Testis (tissue), 3 donors: ENCODE results near the gene ALDH4A1. TPM values are rescaled to one million over a fixed set of nuclear protein-coding genes. Genes with fewer than 3 reads are reported as not detected.

Source experiments
- DNase-seq: peaks from one replicate; pipeline ENCODE4 v3.0.0-alpha.2; 2019
- H3K27ac ChIP-seq, 2 donors: fragments of 200-600 bp; sonication (generic); one replicate each; pipeline ENCODE4 v1.5.1; 2019
- H3K27me3 ChIP-seq: fragments of 200-600 bp; sonication (generic); one replicate; pipeline ENCODE4 v1.5.1; 2019
- H3K36me3 ChIP-seq: fragments of 200-600 bp; sonication (generic); one replicate; pipeline ENCODE4 v1.5.1; 2017; ENCODE audit warnings: low read depth; ENCODE audit errors: missing control alignments
- H3K4me1 ChIP-seq: fragments of 200-600 bp; sonication (generic); one replicate; pipeline ENCODE4 v1.5.1; 2019
- H3K4me3 ChIP-seq, 2 donors: fragments of 200-600 bp; sonication (generic); one replicate each; pipeline ENCODE4 v1.5.1; 2017 to 2019
- H3K9me3 ChIP-seq: fragments of 200-600 bp; sonication (generic); one replicate; pipeline ENCODE4 v1.5.1; 2017
- CTCF ChIP-seq, 3 experiments: fragments of 450-650 bp in 2 of 3; fragments of 200-600 bp in 1 of 3; sonication (generic) in 1 of 3; IDR thresholded peaks; one replicate each; pipeline ENCODE4 v1.5.1; 2016 to 2019; ENCODE audit warnings: antibody characterized with exemption in 3 of 3, mild to moderate bottlenecking in 2 of 3, moderate library complexity in 1 of 3
- POLR2A ChIP-seq: fragments of 450-650 bp; IDR thresholded peaks from one replicate; pipeline ENCODE4 v1.6.1; 2017; ENCODE audit warnings: antibody characterized with exemption, mild to moderate bottlenecking, moderate library complexity
- WGBS, 2 donors: methylation state at CpG; one replicate each; pipeline ENCODE4 v1.1.5; 2018; 5-methylcytosine and 5-hydroxymethylcytosine counted together
- intact Hi-C: fragments of 100-400 bp; cut with DNase I; formaldehyde crosslinking; loops from one replicate; pipeline ENCODE4 v1.15.1; 2023; ENCODE audit warnings: low total_unique reads
- polyA plus RNA-seq: library from polyadenylated mRNA; stranded (reverse); fragments of 350-450 nt; fragmentation: Illumina TruSeq; extraction: RNeasy Lipid Tissue Mini Kit (QIAGEN cat#74804); gene quantifications from one replicate; pipeline ENCODE4 v1.2.3, GENCODE V29; 2014; ENCODE audit warnings: low read depth, low replicate concordance; ENCODE audit not compliant: insufficient read depth
- total RNA-seq, 2 donors: library from RNA; depleted of rRNA; stranded (reverse); fragments of >200 nt; gene quantifications; one replicate each; pipeline ENCODE4 v1.2.3, GENCODE V29; 2016

The ALDH4A1 gene
- total and polyA plus RNA-seq, 3 donors from 2014 or later: 8.2 to 10.6 (median 9.6) TPM

DNA sequence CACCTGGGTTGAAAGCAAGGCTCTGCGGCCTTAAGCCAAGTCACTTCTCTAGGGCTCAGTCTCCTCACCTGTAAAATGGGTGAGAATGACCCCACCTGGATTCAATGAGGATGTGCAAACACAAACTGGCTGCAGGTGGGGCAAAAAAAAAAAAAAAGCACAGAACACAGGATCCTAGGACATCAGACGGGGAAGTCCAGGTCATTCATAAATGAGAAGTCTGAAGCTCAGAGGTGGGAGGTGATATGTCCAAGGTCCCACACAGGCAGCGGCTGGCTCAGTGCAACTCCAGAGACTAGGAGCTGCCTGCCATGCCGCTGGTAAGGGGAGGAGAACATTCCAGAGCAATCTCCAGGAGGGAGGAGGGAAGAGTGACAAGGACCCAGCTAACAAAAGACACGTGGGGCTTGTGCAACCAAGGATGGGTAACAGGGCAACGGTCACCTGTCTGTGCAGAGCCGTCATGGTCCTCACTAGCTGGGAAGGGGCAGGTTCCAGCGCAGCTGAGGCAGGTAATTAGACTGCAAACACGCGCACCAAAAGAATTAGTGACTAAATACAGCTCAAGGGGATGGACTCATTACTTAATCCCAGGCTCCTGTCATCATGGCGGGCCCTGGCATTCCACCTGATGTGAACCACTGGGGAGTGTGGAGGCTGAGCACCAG is 34.6 kb upstream of the ALDH4A1 start:
- no peaks in the 10 kb centered on the region for H3K4me1 ChIP-seq
- no peaks in the 10 kb centered on the region for H3K36me3 ChIP-seq
- no peaks in the 10 kb centered on the region for H3K9me3 ChIP-seq
- no peak overlapping the region for H3K4me3 ChIP-seq
- no peak overlapping the region for H3K27ac ChIP-seq
- 71 to 86% methylated on average over 11 of the region's 11 CpGs for WGBS, 2 donors
- no peak for DNase-seq
- TF ChIP-seq POLR2A (no peak), CTCF (IDR thresholded peaks at IDR 0.05) (no peak)
- no peaks in the 10 kb centered on the region for H3K27me3 ChIP-seq
- intact Hi-C loops: no loop called here

DNA sequence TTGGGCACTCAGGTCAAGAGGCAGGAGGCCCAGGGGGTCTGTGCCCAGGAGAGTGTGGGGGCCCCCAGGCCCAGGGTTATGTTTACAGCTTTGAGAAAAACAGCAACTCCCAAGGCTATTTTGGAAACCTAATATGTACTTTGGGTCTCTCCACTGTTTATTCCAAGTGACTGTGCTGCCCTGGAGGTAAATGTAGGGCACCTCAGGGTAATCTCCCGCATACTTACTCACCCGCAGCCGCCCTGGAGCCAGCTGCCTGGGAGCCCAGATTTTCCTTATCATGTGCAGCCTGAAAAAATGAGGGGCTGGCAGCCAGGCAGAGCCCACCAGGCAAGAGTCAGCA is 34.1 kb upstream of the ALDH4A1 start:
- H3K27me3 ChIP-seq: no peaks in the 10 kb centered on the region
- H3K27ac ChIP-seq: no peak overlapping the region
- intact Hi-C loops: no loop called here
- H3K9me3 ChIP-seq: no peaks in the 10 kb centered on the region
- DNase-seq: no peak
- H3K4me1 ChIP-seq: no peaks in the 10 kb centered on the region
- H3K4me3 ChIP-seq: no peak overlapping the region
- TF ChIP-seq CTCF (IDR thresholded peaks at IDR 0.05) (no peak), POLR2A (no peak)
- no peaks in the 10 kb centered on the region for H3K36me3 ChIP-seq
- 66 to 94% methylated on average over 3 of the region's 3 CpGs for WGBS, 2 donors

GRCh38 chr1:18934205-18935000 is 32.0 kb upstream of the ALDH4A1 start:
- 81 to 87% methylated on average over 14 of the region's 14 CpGs for WGBS, 2 donors
- no peak for DNase-seq
- Histone ChIP-seq H3K4me3 (no peak overlapping the region), H3K27ac (no peak overlapping the region), H3K4me1 (no peaks in the 10 kb centered on the region), H3K36me3 (no peaks in the 10 kb centered on the region), H3K9me3 (no peaks in the 10 kb centered on the region), H3K27me3 (no peaks in the 10 kb centered on the region)
- intact Hi-C loops: no loop called here
- TF ChIP-seq POLR2A (no peak), CTCF (IDR thresholded peaks at IDR 0.05) (no peak)

DNA sequence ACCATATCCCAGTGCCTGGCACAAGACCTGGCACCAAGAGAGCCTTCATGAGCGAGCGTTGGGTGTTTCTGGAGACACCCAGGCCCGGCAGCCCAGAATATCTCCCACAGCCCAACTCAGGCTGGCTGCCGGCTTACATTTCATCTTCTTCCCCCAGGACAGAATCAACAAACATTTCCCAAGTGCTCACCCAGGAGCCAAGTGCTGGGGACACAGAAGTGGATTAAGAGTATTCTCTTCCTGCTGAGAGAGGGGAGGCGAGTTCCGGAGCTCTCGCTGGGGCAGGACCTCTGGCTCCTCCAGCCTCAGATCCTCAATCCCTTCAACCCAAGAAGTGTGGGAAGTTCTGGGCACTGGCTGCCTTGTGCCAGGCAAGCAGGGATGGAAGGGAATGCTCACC is 30.5 kb upstream of the ALDH4A1 start:
- Histone ChIP-seq H3K4me1 (no peaks in the 10 kb centered on the region), H3K9me3 (no peaks in the 10 kb centered on the region), H3K27ac (no peak overlapping the region), H3K4me3 (no peak overlapping the region), H3K27me3 (no peaks in the 10 kb centered on the region), H3K36me3 (no peaks in the 10 kb centered on the region)
- intact Hi-C loops: no loop called here
- 73 to 93% methylated on average over 7 of the region's 7 CpGs for WGBS, 2 donors
- DNase-seq: no peak
- TF ChIP-seq CTCF (IDR thresholded peaks at IDR 0.05): no peak
- no peak for TF ChIP-seq POLR2A
